HCEC 1CT (cell line): ENCODE results near the gene CFAP97.
A peak's percentile ranks its signal among the peaks of the same experiment; 100 is the strongest.
"Not testable (repeated sequence)": the region's sequence is repeated elsewhere in the genome, so short reads cannot be mapped to it uniquely, and the experiment has no call there.

Experiments
- DNase-seq: peaks from one replicate; pipeline ENCODE4 v3.0.0-alpha.2; 2017

CFAP97 gene

GRCh38 chr4:185203486-185204237, at the start of gene CFAP97:
CFAP97 (minus strand) TSS chr4:185204000; CDS start chr4:185191196, 12,804 bp downstream.
- peak; percentile 79 for DNase-seq

- no peak for DNase-seq
Measured at GRCh38 chr4:185249105-185249504, 45.3 kb upstream of the CFAP97 start.

- DNase-seq: no peak
Measured at GRCh38 chr4:185248393-185249039, 44.7 kb upstream of the CFAP97 start.

DNA sequence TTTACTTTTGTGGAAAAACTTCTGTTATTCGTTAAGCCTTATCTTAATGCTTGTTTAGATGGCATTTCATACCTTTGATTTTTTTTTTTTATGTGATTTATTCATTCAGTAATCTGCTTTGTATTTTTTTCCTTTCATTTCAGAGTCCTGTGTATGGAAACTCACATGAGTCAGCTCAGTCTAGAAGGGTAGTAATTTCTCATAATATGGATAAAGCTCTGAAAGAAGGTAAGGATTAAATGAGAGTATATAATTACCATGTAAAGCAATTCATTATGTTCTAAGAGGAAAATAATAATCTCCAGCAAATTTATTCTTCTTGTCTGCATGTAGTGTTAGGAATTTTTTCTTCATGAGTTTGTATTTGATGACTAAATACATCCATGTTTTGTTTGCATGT, 43.4 kb upstream of the CFAP97 start:
- no peak for DNase-seq

DNA sequence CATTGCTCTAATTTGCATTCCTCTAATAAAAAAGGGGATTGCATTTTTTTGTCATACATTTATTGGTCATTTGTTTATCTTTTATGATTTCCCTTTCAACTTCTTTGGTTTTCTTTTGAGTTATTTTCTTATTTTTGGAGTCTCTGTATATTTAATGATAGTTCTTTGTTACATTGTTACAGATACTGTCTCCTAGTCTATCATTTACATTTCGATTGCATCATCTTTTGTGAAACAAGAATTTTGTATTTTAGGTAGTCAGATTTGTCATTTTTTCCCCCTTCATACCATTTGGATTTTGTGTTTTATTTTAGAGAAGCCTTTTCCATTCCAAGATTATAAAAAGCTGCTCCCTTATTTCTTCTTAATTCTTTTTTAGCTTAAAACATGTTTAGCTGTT, 42.7 kb upstream of the CFAP97 start:
- no peak for DNase-seq

DNA sequence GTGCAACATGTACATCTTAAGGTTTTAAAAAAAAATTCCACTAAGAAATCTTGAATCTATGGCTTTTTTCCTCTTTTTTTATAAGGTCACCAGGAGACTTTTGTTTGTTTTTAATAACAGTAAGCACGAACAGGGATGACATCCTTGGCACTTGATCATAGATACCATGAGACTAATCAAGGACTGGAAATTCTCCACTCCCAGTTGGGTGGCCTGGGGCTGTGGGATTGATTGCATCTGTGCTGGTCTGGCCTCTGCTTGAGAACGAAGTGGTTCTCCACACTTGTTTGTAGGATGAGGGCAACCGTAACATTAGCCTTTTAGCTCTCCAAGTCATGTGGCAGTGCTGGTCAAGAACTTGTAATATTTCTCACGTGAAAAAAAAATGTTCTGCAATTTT, 41.0 kb upstream of the CFAP97 start:
- DNase-seq: no peak

- no peak for DNase-seq
Measured at GRCh38 chr4:185243879-185244278, 40.1 kb upstream of the CFAP97 start.

DNA sequence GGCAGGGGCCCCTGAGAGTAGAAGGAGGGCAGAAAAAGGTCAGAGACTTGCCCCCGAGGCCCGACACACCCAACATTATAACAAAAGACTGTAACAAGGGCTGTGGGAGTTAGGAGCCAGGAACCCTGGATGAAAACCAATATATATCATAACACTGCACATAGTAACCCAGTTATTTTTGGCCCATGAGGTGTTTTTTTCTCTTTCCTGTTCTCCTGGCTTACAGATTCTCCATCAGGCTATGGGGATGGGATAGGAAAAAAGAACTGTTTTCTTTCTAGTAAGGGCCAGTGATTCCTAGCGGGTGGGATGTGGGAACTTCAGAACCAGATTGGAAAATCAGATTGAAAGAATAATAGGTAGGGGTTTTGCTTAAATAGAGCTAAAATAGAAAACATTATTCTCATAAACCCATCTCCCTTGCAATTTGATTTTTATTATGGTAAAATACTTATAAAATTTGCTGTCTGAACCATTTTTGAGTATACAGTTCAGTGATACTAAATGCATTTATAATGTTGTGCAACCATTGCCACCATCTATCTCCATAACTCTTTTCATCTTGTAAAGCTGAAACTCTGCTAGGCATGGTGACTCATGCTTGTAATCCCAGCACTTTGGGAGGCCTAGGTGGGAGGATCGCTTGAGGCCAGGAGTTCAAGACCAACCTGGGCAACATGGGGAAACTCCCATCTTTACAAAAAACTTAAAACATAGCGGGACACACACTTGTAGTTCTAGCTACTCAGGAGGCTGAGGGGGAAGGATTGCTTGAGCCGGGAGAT, 39.1 kb upstream of the CFAP97 start:
- DNase-seq: no peak

DNA sequence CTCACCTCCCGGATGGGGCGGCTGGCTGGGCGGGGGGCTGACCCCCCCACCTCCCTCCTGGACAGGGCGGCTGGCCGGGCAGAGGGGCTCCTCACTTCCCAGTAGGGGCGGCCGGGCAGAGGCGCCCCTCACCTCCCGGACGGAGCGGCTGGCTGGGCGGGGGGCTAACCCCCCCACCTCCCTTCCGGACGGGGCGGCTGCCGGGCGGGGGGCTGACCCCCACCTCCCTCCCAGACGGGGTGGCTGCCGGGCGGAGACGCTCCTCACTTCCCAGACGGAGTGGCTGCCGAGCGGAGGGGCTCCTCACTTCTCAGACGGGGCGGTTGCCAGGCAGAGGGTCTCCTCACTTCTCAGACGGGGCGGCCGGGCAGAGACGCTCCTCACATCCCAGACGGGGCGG, 36.7 kb upstream of the CFAP97 start:
- DNase-seq: not testable (repeated sequence)

- no peak for DNase-seq
Measured at GRCh38 chr4:185238750-185239149, 35.0 kb upstream of the CFAP97 start.

- DNase-seq: peak; percentile 75
Measured at GRCh38 chr4:185238215-185238681, 34.4 kb upstream of the CFAP97 start.

DNA sequence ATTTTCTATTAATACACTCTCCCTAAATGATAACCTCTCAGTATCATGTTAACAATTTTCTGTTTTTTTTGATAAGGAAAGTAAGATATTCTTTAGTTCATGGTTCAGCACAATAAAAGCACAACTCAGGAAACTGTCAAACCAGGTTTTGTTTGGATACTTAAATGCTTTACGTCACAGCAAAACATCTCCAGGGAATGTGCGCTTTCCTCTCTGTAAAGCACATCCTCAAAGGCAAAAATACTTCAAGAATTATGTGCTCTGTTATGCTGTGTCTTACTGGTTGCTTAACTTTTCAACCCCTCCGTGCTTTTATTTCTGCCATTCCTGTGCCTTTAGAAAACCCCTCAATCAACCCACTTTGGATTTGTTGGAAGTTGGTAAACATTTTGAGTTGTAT, 33.4 kb upstream of the CFAP97 start:
- DNase-seq: no peak

DNA sequence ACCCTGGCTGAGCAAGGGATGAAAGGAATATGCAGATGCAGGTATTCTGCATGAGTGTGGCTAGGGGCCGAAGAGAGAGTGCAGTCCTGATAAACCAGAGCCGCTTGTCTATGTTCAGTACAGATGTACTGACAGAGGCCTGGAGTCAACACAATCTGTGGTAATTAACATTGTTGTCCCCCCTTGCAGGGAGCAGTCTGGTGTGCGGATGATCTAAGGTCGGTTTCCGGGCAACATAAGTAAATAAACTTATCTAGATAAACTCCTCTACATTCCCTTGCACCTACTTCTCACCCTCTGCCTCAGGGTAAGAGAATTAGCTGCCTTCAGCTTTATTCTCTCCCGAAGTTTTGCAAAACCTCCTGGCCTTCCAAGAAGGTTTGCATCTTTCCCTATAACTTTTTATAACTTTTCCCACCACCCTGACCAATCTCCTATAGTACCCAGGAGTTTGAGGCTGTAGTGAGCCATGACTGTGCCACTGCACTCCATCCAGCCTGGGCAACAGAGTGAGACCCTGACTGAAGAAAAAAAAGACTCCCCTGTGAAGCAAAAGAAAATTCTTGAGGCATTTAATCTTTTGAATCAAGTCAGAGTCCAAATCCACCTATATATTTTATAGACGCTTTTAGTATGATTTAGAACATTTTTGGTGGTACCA, 32.2 kb upstream of the CFAP97 start:
- DNase-seq: no peak

DNA sequence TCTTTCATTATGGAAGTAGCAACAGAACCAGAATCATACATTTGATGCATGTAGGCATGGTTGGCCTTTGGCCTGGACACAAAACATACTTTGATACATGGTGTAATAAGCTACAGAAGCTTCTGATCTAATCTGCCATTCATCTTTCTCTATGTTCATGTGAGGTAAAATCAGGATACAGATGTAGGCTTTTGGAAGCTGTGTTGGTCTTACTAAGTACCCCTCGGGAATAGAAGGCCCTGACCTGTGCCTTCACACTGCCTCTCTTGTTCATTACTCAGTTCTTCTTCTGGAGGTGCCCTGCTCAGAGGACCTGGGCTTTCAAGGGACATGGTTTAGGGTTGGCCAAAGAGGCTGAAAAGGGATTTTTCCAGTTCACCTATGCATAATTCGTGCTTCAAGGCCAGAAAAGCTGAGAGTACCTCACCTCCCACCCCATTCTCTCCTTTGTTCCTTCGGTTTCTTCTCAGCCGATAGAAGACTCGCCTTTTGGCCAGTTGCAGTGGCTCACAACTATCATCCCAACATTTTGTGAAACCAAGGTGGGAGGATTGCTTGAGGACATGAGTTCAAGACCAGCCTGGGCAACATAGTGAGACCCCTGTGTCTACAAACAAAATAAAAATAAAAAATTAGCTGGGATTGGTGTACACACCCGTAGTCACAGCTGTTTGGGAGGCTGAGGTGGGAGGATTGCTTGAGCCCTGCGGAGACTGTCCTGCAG, 31.5 kb upstream of the CFAP97 start:
- DNase-seq: no peak

DNA sequence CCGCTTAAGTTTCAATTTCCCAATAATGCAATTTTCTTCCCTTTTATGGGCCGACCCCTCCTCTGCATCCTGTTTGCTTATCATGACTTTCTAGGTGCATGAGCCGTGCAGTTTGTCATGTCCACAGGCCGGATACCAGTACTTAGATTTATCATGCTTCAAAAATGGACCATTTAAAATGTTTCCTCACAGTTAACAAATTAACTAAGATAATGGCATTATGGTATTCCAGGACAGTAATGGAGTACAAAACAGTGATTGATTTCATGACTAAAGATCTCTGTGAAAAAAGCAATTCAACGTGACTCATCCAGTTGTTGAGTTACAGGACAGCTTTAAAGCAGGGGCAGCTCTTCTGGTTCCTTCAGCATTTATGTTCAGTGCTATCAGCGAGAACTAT, 28.6 kb upstream of the CFAP97 start:
- peak; percentile 31 for DNase-seq

DNA sequence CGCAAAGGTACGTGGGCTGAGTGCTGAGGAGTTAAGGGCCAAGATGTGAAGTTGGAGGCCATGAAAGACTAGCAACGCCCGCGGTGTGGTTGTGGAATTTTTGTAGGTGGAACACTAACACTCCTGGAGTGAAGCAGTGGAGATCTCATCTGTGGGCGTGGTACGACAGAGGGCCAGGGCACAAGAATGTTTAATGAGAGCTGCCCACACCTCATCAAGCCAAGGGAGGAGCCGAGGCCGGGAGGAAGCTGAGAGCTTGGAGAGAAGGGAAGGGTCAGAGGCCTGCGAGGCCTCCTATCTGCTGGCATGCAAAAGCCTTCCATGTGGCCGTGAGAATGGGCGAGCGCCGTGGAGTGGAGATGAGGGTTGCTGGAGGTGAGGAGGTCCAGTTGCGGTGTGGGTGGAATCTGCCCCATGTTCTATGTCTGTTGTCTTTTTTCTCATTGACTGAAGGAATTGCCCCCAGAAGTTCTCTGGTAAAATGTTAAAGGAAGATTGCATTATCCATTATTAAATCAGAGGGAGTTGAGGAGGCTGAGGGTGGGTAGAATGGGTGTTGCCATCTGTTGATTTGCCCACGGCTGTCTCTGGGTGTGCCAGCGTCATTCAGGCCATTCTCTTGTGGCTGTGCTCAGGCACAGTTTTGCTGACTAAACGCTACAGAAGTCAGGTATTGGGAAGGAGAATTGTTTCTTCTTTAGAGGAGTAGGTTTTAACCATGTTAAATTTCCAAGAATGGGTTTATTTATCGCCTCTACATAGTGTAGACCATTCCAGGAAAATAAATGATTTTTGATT, 25.4 kb upstream of the CFAP97 start:
- no peak for DNase-seq

- no peak for DNase-seq
Measured at GRCh38 chr4:185227713-185228278, 24.0 kb upstream of the CFAP97 start.

DNA sequence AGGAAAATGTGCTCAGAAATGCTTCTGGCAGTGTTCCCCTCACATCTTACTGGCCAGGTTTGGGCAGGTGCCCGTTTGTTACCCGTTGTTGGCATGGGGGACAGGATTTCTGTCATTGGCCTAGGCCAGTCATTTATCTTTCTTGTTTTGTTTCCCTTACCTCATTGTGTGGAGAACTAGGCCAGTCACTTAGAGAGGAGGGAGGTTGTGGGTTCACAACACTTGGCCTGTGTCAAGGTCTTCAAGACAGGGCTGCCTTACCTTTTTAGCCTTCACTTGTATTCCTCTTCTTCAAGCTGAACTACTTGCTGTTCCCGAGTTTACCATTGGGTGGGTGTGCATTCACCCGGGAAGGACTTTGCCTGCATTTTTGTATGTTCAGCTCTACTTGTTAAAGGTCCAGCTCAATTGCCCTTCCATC, 23.3 kb upstream of the CFAP97 start:
- no peak for DNase-seq

DNA sequence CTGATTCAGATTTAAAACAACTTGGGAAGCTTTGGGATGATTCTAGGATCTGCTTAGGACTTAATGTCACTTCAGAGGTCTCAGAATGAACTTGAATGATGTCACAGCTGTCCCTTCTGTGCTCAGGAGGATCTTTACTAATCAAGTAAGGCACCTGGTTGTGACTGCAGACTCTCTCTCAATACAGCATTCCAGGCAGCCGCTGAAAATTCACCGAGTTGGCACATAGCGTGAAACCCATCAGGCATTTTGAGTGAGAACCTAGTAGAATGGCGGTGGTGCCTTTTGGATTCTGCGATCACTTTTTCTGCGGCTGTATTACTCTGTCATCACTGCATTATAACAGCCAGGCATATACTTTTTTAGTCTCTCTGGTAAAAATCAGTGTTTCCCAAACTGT, 22.1 kb upstream of the CFAP97 start:
- no peak for DNase-seq

GRCh38 chr4:185224597-185224996, 20.8 kb upstream of the CFAP97 start:
- DNase-seq: no peak

- DNase-seq: peak; percentile 72
Measured at GRCh38 chr4:185222598-185222997, 18.8 kb upstream of the CFAP97 start.
